Measurements from ENCODE around the gene MRPL46. TPM values are rescaled to one million over a fixed set of nuclear protein-coding genes. Genes with fewer than 3 reads are reported as not detected.

The MRPL46 gene
- total RNA-seq, 5 donors from 2014 or later (not counting 1 experiment from before 2014, with no cell fraction given): 12.0 to 26.4 (median 21.0) TPM

GRCh38 chr15:88493844-88494243, 26.7 kb upstream of the MRPL46 start:
- Histone ChIP-seq H3K27ac (ENCODE audit: low read length) (no peak overlapping the region), H3K27me3 (replicated peaks in 1 of 2; ENCODE audit: control insufficient read depth in 2 of 2, extremely low read depth in 1 of 2, insufficient read depth in 2 of 2, low read length in 1 of 2) (no peaks in the 10 kb centered on the region), H3K9me3 (no peaks in the 10 kb centered on the region), H3K36me3 (ENCODE audit: control insufficient read depth in 2 of 2, extremely low read depth in 1 of 2, insufficient read depth in 1 of 2, low read length in 1 of 2) (peaks cover 0 to 6% of the 10 kb centered on the region in 2 donors), H3K4me3 (ENCODE audit: control insufficient read depth in 1 of 2, extremely low read depth in 1 of 2, low read length in 1 of 2) (no peak overlapping the region), H3K4me1 (ENCODE audit: control insufficient read depth in 1 of 2, extremely low read depth in 1 of 2, insufficient read depth in 2 of 2, low read length in 2 of 2) (no peaks in the 10 kb centered on the region)
- ChIA-PET CTCF (no interaction called here), POLR2A (no interaction called here)
- no peak overlapping the region for H3K4me3 Mint-ChIP-seq
- ATAC-seq (replicated peaks in 1 of 4) (no peak), DNase-seq (no peak)
- no peaks in the 10 kb centered on the region for H3K9me3 Mint-ChIP-seq
- WGBS (ENCODE audit: insufficient coverage): 84% methylated on average over 9 of the region's 10 CpGs
- peaks cover 6% of the 10 kb centered on the region for H3K36me3 Mint-ChIP-seq
- H3K27me3 Mint-ChIP-seq: no peaks in the 10 kb centered on the region
- no peak overlapping the region for H3K27ac Mint-ChIP-seq
- no peaks in the 10 kb centered on the region for H3K4me1 Mint-ChIP-seq

- H3K27ac ChIP-seq (ENCODE audit: low read length): no peak overlapping the region
- Mint-ChIP-seq H3K4me1 (no peaks in the 10 kb centered on the region), H3K36me3 (peaks cover 6% of the 10 kb centered on the region), H3K4me3 (no peak overlapping the region), H3K27ac (no peak overlapping the region), H3K9me3 (no peaks in the 10 kb centered on the region), H3K27me3 (no peaks in the 10 kb centered on the region)
- no peak overlapping the region for H3K4me3 ChIP-seq (ENCODE audit: control insufficient read depth in 1 of 2, extremely low read depth in 1 of 2, low read length in 1 of 2)
- H3K4me1 ChIP-seq (ENCODE audit: control insufficient read depth in 1 of 2, extremely low read depth in 1 of 2, insufficient read depth in 2 of 2, low read length in 2 of 2): no peaks in the 10 kb centered on the region
- ATAC-seq (replicated peaks in 1 of 4) (no peak), DNase-seq (no peak)
- no peaks in the 10 kb centered on the region for H3K9me3 ChIP-seq
- H3K36me3 ChIP-seq (ENCODE audit: control insufficient read depth in 2 of 2, extremely low read depth in 1 of 2, insufficient read depth in 1 of 2, low read length in 1 of 2): peaks cover 0 to 2% of the 10 kb centered on the region in 2 donors
- CTCF ChIA-PET: no interaction called here
- WGBS (ENCODE audit: insufficient coverage): 76% methylated on average over 9 of the region's 10 CpGs
- no peaks in the 10 kb centered on the region for H3K27me3 ChIP-seq (replicated peaks in 1 of 2; ENCODE audit: control insufficient read depth in 2 of 2, extremely low read depth in 1 of 2, insufficient read depth in 2 of 2, low read length in 1 of 2)
- POLR2A ChIA-PET: no interaction called here
These were observed 24.0 kb upstream of the MRPL46 start for GRCh38 chr15:88491158-88491557.

- ATAC-seq (replicated peaks in 1 of 4) (no peak), DNase-seq (no peak)
- no CpG with 5 or more reads among the region's 3 CpGs for WGBS (ENCODE audit: insufficient coverage)
- ChIA-PET POLR2A (no interaction called here), CTCF (interaction anchor here in 1 of 2 donors (0.7 kb wide), 1 partner anchor 39 kb away, joined by 3 read pairs; no protein-coding TSS in a partner anchor)
- no peaks in the 10 kb centered on the region for H3K27me3 Mint-ChIP-seq
- H3K4me3 Mint-ChIP-seq: no peak overlapping the region
- Histone ChIP-seq H3K9me3 (no peaks in the 10 kb centered on the region), H3K27me3 (replicated peaks in 1 of 2; ENCODE audit: control insufficient read depth in 2 of 2, extremely low read depth in 1 of 2, insufficient read depth in 2 of 2, low read length in 1 of 2) (no peaks in the 10 kb centered on the region), H3K36me3 (ENCODE audit: control insufficient read depth in 2 of 2, extremely low read depth in 1 of 2, insufficient read depth in 1 of 2, low read length in 1 of 2) (peaks cover 0 to 2% of the 10 kb centered on the region in 2 donors), H3K4me3 (ENCODE audit: control insufficient read depth in 1 of 2, extremely low read depth in 1 of 2, low read length in 1 of 2) (no peak overlapping the region), H3K4me1 (ENCODE audit: control insufficient read depth in 1 of 2, extremely low read depth in 1 of 2, insufficient read depth in 2 of 2, low read length in 2 of 2) (no peaks in the 10 kb centered on the region), H3K27ac (ENCODE audit: low read length) (no peak overlapping the region)
- H3K4me1 Mint-ChIP-seq: no peaks in the 10 kb centered on the region
- H3K9me3 Mint-ChIP-seq: no peaks in the 10 kb centered on the region
- no peak overlapping the region for H3K27ac Mint-ChIP-seq
- H3K36me3 Mint-ChIP-seq: peaks cover 6% of the 10 kb centered on the region
These were observed 22.8 kb upstream of the MRPL46 start for GRCh38 chr15:88490036-88490435.

GRCh38 chr15:88489321-88489720, 22.1 kb upstream of the MRPL46 start:
- Histone ChIP-seq H3K27me3 (replicated peaks in 1 of 2; ENCODE audit: control insufficient read depth in 2 of 2, extremely low read depth in 1 of 2, insufficient read depth in 2 of 2, low read length in 1 of 2) (no peaks in the 10 kb centered on the region), H3K36me3 (ENCODE audit: control insufficient read depth in 2 of 2, extremely low read depth in 1 of 2, insufficient read depth in 1 of 2, low read length in 1 of 2) (peaks cover 0 to 2% of the 10 kb centered on the region in 2 donors), H3K27ac (ENCODE audit: low read length) (no peak overlapping the region), H3K9me3 (no peaks in the 10 kb centered on the region), H3K4me1 (ENCODE audit: control insufficient read depth in 1 of 2, extremely low read depth in 1 of 2, insufficient read depth in 2 of 2, low read length in 2 of 2) (no peaks in the 10 kb centered on the region), H3K4me3 (ENCODE audit: control insufficient read depth in 1 of 2, extremely low read depth in 1 of 2, low read length in 1 of 2) (no peak overlapping the region)
- 95% methylated on average over 4 of the region's 4 CpGs for WGBS (ENCODE audit: insufficient coverage)
- Mint-ChIP-seq H3K36me3 (peaks cover 3% of the 10 kb centered on the region), H3K9me3 (no peaks in the 10 kb centered on the region), H3K27me3 (no peaks in the 10 kb centered on the region), H3K4me3 (no peak overlapping the region), H3K4me1 (no peaks in the 10 kb centered on the region), H3K27ac (no peak overlapping the region)
- ChIA-PET CTCF (no interaction called here), POLR2A (no interaction called here)
- ATAC-seq (replicated peaks in 1 of 4): no peak
- DNase-seq: no peak

GRCh38 chr15:88487796-88488523, 20.8 kb upstream of the MRPL46 start:
- H3K27ac ChIP-seq (ENCODE audit: low read length): no peak overlapping the region
- H3K4me3 ChIP-seq (ENCODE audit: control insufficient read depth in 1 of 2, extremely low read depth in 1 of 2, low read length in 1 of 2): no peak overlapping the region
- WGBS (ENCODE audit: insufficient coverage): 90% methylated on average over 2 of the region's 11 CpGs
- H3K36me3 Mint-ChIP-seq: no peaks in the 10 kb centered on the region
- no peak for ATAC-seq (replicated peaks in 1 of 4)
- CTCF ChIA-PET: no interaction called here
- POLR2A ChIA-PET: no interaction called here
- H3K27ac Mint-ChIP-seq: no peak overlapping the region
- no peaks in the 10 kb centered on the region for H3K4me1 Mint-ChIP-seq
- H3K4me1 ChIP-seq (ENCODE audit: control insufficient read depth in 1 of 2, extremely low read depth in 1 of 2, insufficient read depth in 2 of 2, low read length in 2 of 2): no peaks in the 10 kb centered on the region
- no peak for DNase-seq
- H3K27me3 Mint-ChIP-seq: no peaks in the 10 kb centered on the region
- H3K9me3 ChIP-seq: no peaks in the 10 kb centered on the region
- H3K27me3 ChIP-seq (replicated peaks in 1 of 2; ENCODE audit: control insufficient read depth in 2 of 2, extremely low read depth in 1 of 2, insufficient read depth in 2 of 2, low read length in 1 of 2): no peaks in the 10 kb centered on the region
- H3K36me3 ChIP-seq (ENCODE audit: control insufficient read depth in 2 of 2, extremely low read depth in 1 of 2, insufficient read depth in 1 of 2, low read length in 1 of 2): no peaks in the 10 kb centered on the region
- no peak overlapping the region for H3K4me3 Mint-ChIP-seq
- no peaks in the 10 kb centered on the region for H3K9me3 Mint-ChIP-seq

GRCh38 chr15:88487178-88487795, 20.1 kb upstream of the MRPL46 start:
- Histone ChIP-seq H3K27me3 (replicated peaks in 1 of 2; ENCODE audit: control insufficient read depth in 2 of 2, extremely low read depth in 1 of 2, insufficient read depth in 2 of 2, low read length in 1 of 2) (no peaks in the 10 kb centered on the region), H3K36me3 (ENCODE audit: control insufficient read depth in 2 of 2, extremely low read depth in 1 of 2, insufficient read depth in 1 of 2, low read length in 1 of 2) (no peaks in the 10 kb centered on the region), H3K9me3 (no peaks in the 10 kb centered on the region), H3K27ac (ENCODE audit: low read length) (no peak overlapping the region), H3K4me1 (ENCODE audit: control insufficient read depth in 1 of 2, extremely low read depth in 1 of 2, insufficient read depth in 2 of 2, low read length in 2 of 2) (no peaks in the 10 kb centered on the region), H3K4me3 (ENCODE audit: control insufficient read depth in 1 of 2, extremely low read depth in 1 of 2, low read length in 1 of 2) (no peak overlapping the region)
- 78% methylated on average over 2 of the region's 2 CpGs for WGBS (ENCODE audit: insufficient coverage)
- Mint-ChIP-seq H3K4me3 (no peak overlapping the region), H3K27me3 (no peaks in the 10 kb centered on the region), H3K36me3 (peaks cover 3% of the 10 kb centered on the region), H3K4me1 (no peaks in the 10 kb centered on the region), H3K27ac (no peak overlapping the region), H3K9me3 (no peaks in the 10 kb centered on the region)
- DNase-seq (no peak), ATAC-seq (replicated peaks in 1 of 4) (no peak)
- POLR2A ChIA-PET: no interaction called here
- CTCF ChIA-PET: no interaction called here
